Bone marrow (tissue), 2 donors: ENCODE data around the gene CBX3.
"Not testable (repeated sequence)": the region's sequence is repeated elsewhere in the genome, so short reads cannot be mapped to it uniquely, and the experiment has no call there.

Experiments used
- DNase-seq, 2 donors: peaks; one replicate each; lab custom pipeline; 2025; lab: John Stamatoyannopoulos, UW

The CBX3 gene

DNA sequence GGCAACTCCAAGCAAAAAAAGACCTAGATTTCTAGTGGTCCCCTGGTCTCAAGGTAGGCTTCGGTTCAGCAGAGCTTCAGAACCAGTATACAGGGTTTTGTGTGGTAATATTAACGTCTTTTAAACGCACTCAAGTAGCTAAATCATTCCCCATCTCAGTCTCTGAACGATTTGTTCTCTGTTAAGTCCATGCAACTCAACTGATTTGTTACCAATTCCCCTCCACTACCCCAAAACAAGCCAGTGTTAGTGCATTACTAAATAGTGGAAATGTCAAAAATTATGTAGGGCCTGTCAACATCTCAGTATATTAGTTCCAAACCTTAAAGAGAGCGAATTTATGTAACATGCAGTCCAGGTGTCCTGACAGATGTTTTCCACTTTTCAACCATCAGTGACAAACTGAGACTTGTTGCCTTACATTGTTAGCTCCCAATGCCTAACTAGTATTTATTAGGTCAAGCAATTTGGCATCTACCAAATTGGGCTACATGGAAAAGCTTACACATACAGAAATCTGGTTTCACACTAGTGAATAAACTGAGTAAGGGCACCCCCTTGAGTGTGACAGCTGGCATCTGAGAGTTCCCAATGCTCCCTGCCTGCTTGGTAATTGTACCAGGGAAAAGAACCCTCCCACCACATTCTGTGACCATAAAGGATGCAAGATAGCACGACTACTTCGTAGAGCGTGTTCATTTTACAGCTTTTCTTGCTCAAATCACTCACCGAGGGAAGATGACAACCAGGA, 13.2 kb upstream of the CBX3 start:
- no peak for DNase-seq

DNA sequence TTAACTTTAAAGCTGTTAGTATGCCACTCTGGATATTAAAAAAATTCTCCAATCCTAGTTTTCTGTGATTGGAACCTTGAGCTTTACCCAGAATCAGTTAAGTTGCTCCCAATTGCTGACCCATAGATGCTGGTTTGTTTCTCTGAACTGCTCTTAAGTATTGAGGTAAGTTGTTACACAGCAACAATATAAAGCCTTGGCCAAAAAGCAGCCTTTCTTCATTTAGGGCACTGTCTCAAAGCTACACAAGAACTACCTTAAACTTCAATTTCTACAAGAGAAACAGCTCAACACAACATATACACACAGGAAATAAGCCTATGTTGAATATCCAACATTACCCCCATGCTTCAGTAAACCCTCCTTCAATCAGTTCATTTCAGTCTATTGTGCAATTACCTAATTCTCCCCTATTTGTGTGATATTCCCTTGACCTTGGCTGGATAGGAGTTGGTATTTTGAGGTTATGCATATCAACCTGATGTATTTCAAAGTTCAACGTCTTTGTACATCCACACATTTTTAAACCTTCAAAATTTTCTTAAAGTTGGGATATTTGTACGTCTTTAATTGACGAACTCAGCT, 12.5 kb upstream of the CBX3 start:
- DNase-seq: no peak

DNA sequence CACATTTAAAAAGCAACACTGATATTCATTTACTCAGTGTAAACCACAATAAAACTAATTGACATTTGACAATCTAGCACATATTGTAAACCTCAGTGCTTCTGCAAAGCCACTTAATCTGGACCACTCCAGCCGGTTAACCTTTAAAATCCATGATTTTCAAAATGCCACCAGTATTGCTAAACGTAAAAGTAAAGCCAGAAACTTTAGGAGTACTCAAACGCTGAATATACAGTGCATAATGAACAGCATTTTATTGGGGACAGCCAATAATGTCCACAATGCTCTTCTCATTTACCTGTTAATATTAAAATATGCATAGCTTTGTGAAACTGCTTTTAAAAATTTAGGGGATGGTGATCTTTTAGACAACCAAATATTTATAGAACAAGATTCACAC, 11.8 kb upstream of the CBX3 start:
- DNase-seq: no peak

DNA sequence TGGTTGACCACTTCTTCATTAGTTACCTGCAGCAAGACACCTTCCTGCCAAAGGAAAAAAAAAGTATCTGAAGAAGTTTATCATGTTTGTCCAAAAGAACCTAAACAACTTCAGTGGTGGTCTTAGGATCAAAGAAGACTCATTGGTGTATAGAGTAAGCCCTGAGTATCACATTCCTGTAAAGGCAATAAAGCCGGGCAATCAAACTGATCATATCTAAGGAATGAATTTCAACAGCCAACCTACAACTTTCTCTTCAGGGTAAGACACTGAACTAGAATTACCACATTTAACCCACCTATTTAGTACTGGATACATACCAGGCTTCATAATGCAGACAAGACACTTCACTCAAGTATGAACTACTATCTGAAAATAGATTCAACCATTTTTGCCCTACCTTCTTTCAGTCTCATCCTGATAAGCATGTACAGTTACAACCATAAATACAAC, 11.1 kb upstream of the CBX3 start:
- no peak for DNase-seq

DNA sequence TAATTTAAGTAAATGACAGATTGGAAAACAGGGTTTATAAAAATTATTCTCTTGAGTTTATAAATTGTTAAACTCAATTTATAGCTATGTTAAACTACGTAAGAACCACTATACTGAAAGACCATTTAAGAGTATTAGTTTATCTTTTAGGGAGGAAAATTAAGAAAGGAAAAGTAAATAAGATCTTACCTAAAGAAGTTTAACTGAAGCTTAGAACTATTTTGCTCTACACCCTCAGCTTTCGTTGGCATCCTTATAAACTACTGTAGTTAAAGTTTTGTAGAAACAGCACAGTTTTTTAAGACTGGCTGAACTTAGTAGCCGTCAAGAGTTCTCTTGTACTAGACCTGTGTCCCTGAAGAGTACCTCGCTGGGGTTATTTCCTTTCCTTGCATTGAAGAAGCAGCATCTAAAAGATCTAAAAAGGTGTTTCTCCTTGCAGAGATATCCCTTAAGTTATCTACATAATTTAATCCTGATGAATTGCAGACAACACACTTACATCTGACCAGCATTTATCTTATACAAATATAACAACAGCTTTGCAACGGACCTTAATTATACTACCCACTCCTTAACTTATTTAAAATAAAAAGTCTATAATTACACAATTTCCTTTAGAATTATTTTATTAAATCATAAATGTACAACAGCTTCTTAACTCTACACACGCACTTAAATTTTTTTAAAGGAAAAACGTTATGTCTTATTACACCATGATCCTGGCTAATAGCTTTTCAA, 10.1 kb upstream of the CBX3 start:
- no peak for DNase-seq

DNA sequence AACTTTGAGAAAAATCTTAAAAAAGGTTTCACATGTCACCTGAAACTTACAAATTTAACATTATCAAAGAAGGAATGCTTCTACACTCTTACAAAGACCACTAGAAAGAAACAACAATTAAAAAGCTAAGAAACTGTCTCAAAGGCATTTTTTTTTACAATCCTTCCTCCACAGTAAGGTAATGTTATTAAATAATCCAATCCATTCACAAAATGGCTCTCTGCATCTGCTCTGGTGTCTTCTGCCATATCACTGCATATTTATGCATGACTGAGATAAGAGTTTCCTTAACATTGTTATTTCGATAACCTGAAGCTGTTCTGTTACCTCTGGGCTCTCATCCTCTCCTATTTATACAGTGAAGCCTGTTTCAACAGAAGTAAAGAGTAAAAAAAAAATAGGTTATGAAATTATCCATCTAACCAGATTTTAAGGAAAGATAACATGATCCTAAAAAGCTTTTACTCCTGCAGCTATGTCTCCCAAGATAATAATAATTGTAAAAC, 9.5 kb upstream of the CBX3 start:
- no peak for DNase-seq

DNA sequence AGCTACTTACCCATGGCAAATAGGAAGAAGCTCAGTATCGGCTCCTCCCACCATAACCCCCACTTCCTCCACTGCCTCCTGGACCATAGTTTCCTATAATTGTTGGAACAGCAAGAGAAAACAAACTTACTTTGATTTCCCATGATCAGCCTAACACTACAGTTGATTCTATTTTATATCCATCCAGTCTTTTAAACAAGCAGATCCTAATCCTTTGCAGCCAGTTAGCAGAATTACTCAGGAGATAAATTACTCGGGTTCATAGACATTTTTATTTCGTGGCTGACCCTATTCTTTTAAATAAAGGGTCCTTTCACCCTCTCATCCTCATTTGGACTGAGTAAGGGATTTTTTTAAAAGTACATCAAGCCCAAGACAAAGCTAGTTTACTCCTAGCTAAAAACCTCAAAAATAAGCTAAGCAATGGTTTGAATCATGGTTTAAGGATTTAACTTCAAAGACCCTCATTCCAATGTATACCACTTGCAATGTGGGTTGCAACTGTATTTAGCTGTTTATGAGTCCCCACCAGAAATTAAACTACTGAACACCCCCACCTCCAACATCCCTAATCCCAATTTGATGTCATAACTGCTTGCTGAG, 9.0 kb upstream of the CBX3 start:
- DNase-seq: no peak

DNA sequence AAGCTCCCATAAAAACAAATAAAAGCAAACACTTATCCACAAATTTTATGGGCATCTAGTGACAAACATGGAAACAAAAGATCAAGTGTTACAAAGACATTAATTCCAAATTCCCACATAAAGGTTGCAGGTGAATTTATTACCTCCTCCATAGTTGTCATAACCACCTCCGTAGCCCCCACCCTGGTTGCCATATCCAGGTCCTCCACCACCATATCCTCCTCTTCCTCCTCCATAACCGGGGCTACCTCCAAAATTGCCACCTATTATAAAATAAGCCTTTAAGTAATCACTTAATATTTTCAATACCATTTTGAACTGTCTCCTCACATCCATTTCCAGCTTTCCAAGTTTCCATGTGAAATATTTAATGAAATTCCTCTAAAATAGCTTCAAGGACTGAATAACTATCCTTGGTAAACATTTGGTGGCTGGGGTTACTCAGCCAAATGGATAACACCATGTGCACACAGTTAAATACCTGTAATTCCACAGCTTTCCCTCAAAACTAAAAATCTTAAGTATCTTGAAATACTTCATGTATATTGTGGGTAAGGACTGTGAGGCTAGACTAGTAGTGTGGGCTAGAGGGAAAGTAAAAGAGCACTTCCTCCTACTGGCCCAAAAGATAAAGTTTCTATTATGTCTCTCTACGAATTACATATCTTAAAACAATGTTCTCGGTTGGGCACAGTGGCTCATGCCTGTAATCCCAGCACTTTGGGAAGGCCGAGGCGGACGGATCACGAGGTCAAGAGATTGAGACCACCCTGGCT, 7.9 kb upstream of the CBX3 start:
- no peak for DNase-seq

DNA sequence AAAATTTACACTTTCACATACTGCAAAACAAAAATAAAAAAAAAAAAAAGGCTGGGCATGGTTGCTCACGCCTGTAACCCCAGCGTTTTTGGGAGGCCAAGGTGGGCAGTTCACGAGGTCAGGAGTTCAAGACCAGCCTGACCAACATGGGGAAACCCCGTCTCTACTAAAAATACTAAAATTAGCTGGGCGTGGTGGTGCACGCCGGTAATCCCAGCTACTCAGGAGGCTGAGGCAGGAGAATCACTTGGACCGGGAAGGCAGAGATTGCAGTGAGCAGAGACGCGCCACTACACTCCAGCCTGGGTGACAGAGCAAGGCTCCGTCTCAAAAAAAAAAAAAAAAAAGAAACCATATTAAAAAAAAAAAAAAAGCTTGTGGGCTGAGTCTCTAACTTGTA, 6.8 kb upstream of the CBX3 start:
- not testable (repeated sequence) for DNase-seq

DNA sequence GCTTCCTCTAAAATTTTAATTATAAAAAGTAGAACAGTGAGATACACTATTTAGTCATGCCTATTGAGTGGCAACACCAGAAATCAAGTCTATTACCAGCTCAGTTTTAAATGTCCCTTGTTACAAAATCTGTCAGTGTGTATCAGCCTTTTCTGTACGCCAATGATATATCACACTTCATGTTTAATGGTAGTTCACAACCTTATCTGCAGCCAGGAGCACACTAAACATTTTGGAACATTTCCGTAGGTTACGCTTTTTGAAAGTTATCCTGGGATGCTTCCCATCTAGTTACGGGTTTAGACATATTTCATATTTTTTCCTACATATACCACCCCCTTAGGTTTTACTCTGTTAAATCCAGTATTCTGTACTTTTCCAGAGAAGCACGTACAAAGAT, 6.4 kb upstream of the CBX3 start:
- no peak for DNase-seq

DNA sequence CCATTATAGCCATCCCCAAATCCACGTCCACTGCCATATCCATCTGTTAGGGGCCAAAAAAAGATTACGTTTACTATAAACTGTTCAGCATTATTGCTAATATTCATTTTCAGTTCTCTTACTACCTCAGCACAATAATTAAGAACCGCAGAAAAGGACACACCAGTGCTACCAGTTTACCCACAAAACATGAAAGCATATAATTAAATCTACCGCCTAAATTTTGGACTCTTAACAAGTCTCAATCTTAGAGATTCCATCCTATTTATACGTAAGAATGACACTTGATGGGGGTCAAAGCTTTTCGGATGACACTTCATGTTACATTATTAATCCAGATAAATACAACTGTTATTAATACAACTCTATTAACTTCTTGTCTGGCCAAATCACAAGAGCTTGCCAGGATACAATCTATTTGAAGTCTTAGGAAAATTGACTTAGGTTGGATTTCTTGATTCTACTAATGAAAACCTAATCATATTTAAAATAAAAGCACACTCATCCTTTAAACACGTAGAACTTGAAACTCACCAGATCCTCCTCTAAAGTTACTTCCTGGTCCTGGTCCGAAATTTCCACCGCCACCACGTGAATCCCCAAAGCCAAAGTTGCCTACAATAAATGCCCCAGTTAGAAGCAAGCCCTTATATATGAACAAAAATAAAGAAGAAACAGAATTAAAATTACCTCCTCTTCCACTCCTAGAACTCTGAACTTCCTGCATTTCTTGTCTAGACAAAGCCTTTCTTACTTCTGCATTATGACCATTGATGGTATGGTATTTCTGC, 5.5 kb upstream of the CBX3 start:
- DNase-seq: no peak

DNA sequence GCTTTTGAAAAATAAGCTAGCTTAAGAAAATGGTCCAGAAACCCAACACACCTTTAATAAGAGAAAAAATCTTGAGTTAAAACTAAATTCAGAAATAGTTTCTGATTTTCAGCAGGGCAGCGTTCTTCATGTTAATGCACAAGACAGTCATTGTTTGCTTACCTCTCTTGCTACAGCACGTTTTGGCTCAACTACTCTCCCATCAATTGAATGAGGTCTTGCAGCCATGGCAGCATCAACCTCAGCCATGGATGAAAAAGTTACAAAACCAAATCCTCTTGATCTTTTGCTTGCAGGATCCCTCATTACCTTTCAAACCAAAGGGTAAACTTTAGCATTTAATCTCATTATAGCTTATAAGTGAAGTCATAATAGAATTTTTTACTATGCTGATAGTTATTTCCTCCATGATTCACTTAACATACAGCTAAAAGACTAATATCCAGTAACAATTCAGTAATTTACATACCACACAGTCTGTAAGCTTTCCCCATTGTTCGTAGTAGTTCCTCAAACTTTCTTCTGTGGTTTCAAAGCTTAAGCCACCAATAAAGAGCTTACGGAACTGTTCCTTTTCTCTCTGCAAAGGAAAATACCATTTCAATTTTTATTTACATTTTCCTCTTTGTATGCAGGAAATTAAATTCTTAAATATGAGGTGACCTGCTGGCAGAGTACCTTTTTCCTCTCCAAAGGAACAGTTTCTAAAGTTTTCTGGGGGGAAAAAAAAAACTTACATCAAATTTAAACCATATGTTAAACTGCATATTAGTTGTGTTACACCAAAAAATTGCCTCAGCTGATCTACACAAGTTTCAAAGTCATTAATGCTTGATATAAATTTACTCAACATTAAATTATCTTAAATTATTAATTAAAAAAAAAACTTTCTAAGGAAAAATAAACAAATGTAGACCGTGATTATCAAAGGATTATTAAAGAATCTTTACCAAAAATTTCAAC, 4.1 kb upstream of the CBX3 start:
- peak in 1 of 2 donors; percentile 79 for DNase-seq

DNA sequence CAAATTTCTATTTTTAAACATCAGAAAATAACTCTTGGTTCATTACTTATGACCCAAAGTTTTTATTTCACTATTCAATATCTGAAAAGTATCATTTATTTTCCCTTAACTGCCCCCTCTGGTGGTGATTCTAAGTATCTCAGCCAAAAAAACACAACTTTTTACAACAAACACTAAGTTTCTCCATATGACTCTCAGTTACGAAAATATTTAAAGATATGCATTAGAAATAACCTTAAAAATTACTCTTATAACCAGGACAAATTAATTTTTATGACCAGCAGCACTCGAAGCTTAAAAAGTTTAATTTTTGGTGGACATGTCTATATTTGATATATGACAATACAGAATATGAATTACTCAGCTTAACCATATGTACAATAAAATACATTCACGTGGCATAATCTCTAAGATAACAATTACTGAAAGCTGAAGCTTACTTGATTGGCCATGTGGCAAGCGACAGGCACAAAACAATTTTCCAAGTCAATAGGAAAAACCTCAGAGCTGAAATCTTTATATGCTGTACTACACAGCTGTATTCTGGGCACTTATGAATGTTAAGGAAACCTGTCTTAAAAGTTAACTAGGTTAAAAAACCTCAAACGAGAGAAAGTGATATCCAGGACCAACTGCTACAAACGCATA, 3.3 kb upstream of the CBX3 start:
- DNase-seq: no peak

DNA sequence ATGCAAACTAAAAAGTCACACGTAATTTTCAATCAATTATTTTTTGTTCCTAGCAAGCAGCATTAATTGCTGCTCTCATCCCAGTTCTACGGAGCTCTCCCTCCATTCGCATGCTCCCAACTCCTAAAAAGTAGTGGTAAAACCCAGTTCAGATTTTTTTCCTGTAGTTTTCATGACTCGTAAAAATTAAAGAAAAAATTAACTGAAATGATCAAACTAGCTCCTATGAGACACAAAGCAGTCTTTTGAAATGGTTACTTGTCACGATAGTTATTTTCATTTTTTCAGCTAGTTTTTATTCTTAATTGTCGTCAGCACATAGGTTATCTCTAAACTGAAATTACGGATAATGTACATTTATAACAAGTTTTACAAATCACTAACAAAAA, 2.8 kb upstream of the CBX3 start:
- no peak for DNase-seq

DNA sequence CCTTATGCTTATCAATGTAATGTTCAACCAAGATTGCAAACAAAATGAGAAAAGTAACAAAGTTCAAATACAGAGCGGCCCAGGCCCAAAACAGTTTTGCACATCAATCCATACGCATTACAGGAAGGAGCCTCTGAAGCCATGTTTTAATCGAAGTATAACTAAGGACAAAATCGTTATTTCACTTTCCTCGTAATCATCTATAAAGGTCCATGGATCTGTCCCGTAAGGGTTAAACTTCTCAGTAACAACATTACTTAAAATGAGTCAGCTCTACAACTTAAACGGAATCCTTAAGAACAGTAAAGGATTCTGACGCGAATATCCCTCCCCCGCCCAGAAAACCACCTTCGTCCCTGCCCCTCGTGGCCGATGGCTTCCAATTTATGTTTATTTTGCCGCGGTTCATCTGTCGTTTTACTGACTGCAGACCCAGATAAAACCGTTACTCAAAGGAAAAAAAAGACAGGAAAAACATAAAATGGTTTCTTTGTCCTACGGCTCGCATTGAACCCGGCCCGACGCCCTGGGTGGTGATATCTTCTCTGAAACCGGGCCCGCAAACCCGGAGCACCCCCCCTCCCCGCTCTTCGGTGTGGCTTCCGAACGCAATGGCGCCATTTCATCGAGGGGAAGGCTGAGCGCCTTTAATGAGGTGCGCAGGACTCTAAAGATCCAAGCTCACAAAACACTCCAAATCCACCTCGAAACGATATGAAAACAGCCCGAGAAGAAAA, 2.1 kb upstream of the CBX3 start:
- peak; percentile 45 to 59 for DNase-seq

DNA sequence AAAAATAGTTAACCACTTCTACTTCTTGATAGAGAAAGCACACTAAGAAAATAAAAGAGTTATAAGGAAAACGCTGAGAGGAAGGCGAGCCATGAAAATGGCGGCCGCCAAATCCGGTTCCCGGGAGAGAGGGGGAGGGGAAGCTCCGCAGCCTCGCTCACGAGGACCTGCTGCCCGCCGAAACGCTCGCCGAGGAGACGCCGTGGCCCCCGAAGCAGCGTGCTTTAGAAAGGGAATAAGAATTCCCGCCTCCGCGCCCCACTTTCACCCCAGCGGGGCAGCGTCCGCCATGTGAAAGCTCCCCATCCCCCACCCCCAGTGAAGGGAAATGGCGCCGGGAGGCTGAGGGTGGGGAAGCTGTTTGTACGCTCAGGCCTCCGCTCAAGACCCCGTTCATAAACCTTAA, 1.5 kb upstream of the CBX3 start:
- peak; percentile 59 to 92 for DNase-seq

DNA sequence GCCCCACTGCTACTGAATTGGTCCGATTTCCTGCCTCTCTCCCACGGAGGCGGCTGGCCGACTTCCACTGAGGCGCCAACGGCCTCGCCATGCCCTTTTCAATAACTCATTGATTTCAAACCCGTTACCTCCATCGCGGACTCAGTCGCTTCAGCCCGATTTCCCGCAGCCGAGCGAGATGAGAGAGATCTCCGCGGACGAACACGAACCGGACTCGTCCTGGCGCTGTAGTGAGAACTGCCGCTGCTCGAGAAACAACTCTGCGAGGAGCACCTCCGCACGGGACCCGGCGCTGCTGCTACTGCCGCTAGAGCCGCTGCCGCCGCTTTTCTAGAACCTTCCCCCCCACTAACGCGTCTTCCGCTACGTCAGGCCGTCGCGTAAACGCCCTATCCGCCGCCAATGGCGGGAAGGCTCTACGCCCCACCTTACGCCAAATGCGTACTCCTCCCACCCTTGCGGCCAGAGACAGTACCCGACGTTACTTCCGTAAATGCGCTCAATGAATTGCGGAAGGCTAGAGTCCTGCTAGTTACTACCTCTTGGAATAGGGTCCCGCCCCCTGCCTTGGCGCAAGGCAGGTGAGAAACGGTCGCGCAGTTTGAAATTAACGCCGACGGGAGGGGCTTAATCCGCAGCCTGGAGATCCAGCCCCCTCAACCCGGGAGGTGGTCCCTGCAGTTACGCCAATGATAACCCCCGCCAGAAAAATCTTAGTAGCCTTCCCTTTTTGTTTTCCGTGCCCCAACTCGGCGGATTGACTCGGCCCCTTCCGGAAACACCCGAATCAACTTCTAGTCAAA, 900 bp upstream of the CBX3 start, which contains the start of gene HNRNPA2B1:
HNRNPA2B1 (minus strand) TSS at position 303 of the 803 bp plus-strand sequence; CDS start at position 134, 169 bp downstream.
- peak; percentile 96 to 99 for DNase-seq
